Effector memory CD8-positive, alpha-beta T cell (primary cell): ENCODE measurements around the gene ADIPOR2.
"Not testable (repeated sequence)": the region's sequence is repeated elsewhere in the genome, so short reads cannot be mapped to it uniquely, and the experiment has no call there.

Experiments used
- ATAC-seq: fragments of 150-1000 bp; cut with Tn5 transposase; replicated peaks from 2 replicates; pipeline ENCODE4 v1.10.0; 2021; ENCODE audit warnings: mild to moderate bottlenecking, moderate library complexity
- DNase-seq, 3 experiments: peaks; one replicate each; pipeline ENCODE4 v3.0.0; 2021
- H3K27ac Mint-ChIP-seq, 2 donors: one replicate each; pipeline ENCODE4 v1.8.0; 2022; ENCODE audit warnings: mild to moderate bottlenecking in 2 of 2, mixed read lengths in 2 of 2, moderate library complexity in 2 of 2
- H3K27me3 Mint-ChIP-seq, 2 donors: one replicate each; pipeline ENCODE4 v1.8.0; 2022; ENCODE audit warnings: mixed read lengths in 2 of 2
- H3K36me3 Mint-ChIP-seq: one replicate; pipeline ENCODE4 v1.8.0; 2022; ENCODE audit warnings: mild to moderate bottlenecking, moderate library complexity, mixed read lengths; ENCODE audit not compliant: insufficient read depth
- H3K4me1 Mint-ChIP-seq, 2 donors: one replicate each; pipeline ENCODE4 v1.8.0; 2022; ENCODE audit warnings: low read depth in 2 of 2, mixed read lengths in 2 of 2
- H3K4me3 Mint-ChIP-seq, 2 donors: one replicate each; pipeline ENCODE4 v1.8.0; 2022; ENCODE audit warnings: mild to moderate bottlenecking in 2 of 2, mixed read lengths in 2 of 2, moderate library complexity in 2 of 2
- H3K9me3 Mint-ChIP-seq, 2 donors: one replicate each; pipeline ENCODE4 v1.8.0; 2022; ENCODE audit warnings: mixed read lengths in 2 of 2

Gene ADIPOR2

DNA sequence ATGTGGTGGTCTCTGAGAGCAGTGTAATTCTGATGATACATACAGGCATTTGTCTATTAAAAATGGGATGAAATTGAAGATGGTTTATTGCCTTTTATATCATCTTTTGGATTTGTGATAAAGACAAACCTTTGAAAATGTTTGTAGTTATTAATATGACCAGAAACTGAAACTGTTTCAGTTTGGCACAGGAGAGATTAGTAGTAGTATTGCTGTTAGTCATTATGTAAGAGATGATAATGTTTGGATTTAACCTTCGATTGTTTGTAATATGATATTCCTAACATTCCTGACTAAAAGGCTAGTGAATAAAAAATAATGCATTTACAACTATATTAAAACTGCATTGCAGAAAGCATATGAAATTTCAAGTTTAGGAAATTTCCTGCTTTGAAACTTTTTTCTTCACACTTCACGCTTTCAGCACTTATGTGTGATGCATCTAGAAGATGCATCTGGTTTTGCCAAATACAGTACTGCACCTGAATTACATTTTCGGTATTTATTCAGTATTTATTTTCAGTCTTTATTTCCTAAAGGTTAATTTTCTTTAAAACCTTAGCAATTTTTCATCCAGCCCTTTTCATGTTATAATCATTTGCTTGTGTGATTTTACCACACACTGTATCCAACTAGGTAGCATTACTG, 25.5 kb downstream of the ADIPOR2 start:
- H3K36me3 Mint-ChIP-seq, result peaks cover 3% of the 10 kb centered on the region
- H3K4me1 Mint-ChIP-seq, result peaks cover 31 to 60% of the 10 kb centered on the region in 2 donors
- no peaks in the 10 kb centered on the region for H3K27me3 Mint-ChIP-seq
- H3K4me3 Mint-ChIP-seq, result peak overlapping the region; percentile 39 to 84
- H3K27ac Mint-ChIP-seq, result peak overlapping the region in 1 of 2 donors; percentile 90
- H3K9me3 Mint-ChIP-seq, result peaks cover 0 to 2% of the 10 kb centered on the region in 2 donors
- DNase-seq (no peak), ATAC-seq (peak; percentile 43)

DNA sequence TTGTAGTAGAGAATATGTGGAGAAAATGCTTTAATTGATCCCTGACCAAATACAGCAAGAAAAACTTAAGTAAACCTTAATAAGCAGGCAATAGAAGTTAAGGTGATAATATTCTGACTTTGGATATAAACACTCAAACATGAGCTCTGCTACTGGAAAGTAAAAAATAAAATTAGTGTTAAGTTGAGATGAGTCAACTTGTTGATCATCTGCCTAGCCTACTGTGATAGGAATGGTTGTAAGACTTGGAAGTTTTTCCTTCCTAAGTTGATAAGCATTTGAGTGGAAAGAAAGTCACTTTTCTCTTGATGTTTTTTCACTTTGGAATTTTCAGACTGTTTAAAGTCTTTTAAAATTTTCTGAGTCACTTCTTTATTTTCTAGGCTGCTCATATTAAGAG, 26.0 kb downstream of the ADIPOR2 start:
- peak overlapping the region in 1 of 2 donors; percentile 56 for H3K27ac Mint-ChIP-seq
- ATAC-seq, result no peak
- peaks cover 3% of the 10 kb centered on the region for H3K36me3 Mint-ChIP-seq
- DNase-seq, result no peak
- no peaks in the 10 kb centered on the region for H3K27me3 Mint-ChIP-seq
- peaks cover 0 to 2% of the 10 kb centered on the region in 2 donors for H3K9me3 Mint-ChIP-seq
- H3K4me3 Mint-ChIP-seq, result peak overlapping the region in 1 of 2 donors; percentile 84
- H3K4me1 Mint-ChIP-seq, result peaks cover 31 to 60% of the 10 kb centered on the region in 2 donors

DNA sequence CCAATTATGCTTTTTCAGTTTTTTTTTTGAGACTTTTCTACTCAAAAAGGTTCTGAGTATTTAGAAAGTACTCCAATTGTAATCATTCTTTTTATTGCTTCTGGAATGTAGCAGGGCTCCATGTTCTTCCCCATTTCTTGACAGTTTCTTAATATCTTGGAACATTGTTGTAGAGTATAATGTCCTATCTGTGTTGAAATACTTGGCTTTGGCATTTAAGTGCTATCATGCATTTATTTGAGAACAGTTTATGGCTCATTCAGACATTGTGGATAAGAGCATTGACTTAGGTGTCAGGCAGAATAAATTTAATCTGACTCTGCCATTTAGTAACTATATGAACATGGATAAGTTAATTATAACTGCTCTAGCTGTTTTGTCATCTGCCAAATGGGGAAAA, 28.3 kb downstream of the ADIPOR2 start:
- peaks cover 30 to 57% of the 10 kb centered on the region in 2 donors for H3K4me1 Mint-ChIP-seq
- peak overlapping the region in 1 of 2 donors; percentile 6 for H3K27ac Mint-ChIP-seq
- no peak overlapping the region for H3K4me3 Mint-ChIP-seq
- H3K9me3 Mint-ChIP-seq, result peaks cover 0 to 2% of the 10 kb centered on the region in 2 donors
- ATAC-seq (no peak), DNase-seq (no peak)
- H3K36me3 Mint-ChIP-seq, result peaks cover 9% of the 10 kb centered on the region
- H3K27me3 Mint-ChIP-seq, result no peaks in the 10 kb centered on the region

DNA sequence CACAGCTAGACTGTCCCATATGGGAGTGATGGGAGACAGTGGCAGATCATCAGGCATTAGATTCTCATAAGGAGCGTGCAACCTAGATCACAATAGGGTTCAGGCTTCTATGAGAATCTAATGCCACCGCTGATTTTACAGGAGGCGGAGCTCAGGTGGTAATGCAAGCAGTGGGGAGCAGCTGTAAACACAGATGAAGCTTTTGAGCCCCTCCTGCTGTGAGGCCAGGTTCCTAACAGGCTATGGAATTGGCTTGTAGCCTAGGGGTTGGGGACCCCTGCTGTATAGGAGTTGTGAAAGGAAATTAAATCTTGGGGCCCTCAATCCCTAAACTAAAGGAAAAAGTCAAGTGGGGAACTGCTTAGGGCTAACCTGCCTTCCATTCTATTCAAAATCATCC, 29.6 kb downstream of the ADIPOR2 start:
- Mint-ChIP-seq H3K27ac (no peak overlapping the region), H3K4me1 (peaks cover 28 to 51% of the 10 kb centered on the region in 2 donors), H3K9me3 (no peaks in the 10 kb centered on the region), H3K4me3 (no peak overlapping the region), H3K36me3 (peaks cover 9% of the 10 kb centered on the region), H3K27me3 (no peaks in the 10 kb centered on the region)
- no peak for ATAC-seq
- DNase-seq, result no peak

DNA sequence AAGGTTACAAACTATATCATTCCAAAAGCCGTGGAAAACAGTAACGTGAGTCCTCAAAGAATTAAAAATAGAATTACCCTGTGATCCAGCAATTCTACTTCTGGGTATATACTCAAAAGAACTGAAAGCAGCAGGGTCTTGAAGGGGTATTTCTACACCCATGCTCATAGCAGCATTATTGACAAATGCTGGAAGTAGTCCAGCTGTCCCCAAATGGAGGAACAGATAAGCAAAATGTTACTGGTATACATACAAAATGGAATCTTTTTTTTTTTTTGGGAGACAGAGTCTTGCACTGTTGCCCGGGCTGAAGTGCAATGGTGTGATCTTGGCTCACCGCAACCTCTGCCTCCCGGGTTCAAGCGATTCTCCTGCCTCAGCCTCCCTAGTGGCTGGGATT, 32.9 kb downstream of the ADIPOR2 start:
- Mint-ChIP-seq H3K27ac (peak overlapping the region in 1 of 2 donors; percentile 61), H3K36me3 (peaks cover 11% of the 10 kb centered on the region), H3K4me1 (peaks cover 28 to 50% of the 10 kb centered on the region in 2 donors), H3K4me3 (no peak overlapping the region), H3K9me3 (no peaks in the 10 kb centered on the region), H3K27me3 (no peaks in the 10 kb centered on the region)
- DNase-seq, result no peak
- ATAC-seq, result no peak

DNA sequence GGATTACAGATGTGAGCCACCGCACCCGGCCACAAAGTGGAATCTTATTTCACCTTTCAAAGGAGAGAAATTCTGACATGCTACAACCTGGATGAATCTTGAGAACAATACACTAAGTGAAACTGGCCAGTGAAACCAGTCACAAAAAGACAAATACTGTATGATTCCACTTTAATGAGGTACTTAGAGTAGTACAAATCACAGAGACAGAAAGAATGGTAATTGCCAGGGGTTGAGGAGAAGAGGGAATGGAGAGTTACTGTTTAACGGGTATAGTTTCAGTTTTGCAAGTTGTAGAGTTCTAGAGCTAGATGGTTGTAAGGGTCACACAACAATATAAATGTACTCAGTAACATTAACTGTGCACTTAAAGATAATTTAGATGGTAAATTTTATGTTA, 33.4 kb downstream of the ADIPOR2 start:
- no peak for DNase-seq
- peaks cover 26 to 51% of the 10 kb centered on the region in 2 donors for H3K4me1 Mint-ChIP-seq
- H3K27me3 Mint-ChIP-seq, result no peaks in the 10 kb centered on the region
- H3K27ac Mint-ChIP-seq, result peak overlapping the region in 1 of 2 donors; percentile 61
- H3K9me3 Mint-ChIP-seq, result no peaks in the 10 kb centered on the region
- peaks cover 11% of the 10 kb centered on the region for H3K36me3 Mint-ChIP-seq
- ATAC-seq, result no peak
- no peak overlapping the region for H3K4me3 Mint-ChIP-seq

DNA sequence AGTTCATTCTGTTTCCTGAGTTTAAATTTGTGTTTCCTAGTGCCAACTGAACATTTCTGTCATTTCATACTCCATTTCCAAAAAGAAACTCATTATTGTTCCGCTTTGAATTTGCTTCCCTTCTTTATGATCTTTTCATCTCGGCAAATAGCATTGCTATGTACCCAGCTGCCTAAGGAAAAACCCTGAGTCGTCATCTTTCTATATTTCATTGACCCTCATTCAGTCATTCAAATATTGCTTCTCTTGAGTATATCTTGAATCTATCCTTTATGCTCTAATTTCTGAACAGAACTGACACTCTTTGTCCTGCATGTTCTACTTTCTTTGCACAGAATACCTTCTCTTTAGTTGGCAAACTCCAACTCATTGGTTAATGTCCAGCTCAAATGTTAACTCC, 35.9 kb downstream of the ADIPOR2 start:
- peaks cover 15% of the 10 kb centered on the region for H3K36me3 Mint-ChIP-seq
- peaks cover 18 to 33% of the 10 kb centered on the region in 2 donors for H3K4me1 Mint-ChIP-seq
- H3K27me3 Mint-ChIP-seq, result no peaks in the 10 kb centered on the region
- ATAC-seq (no peak), DNase-seq (no peak)
- H3K9me3 Mint-ChIP-seq, result no peaks in the 10 kb centered on the region
- H3K4me3 Mint-ChIP-seq, result no peak overlapping the region
- H3K27ac Mint-ChIP-seq, result peak overlapping the region; percentile 38 to 78

DNA sequence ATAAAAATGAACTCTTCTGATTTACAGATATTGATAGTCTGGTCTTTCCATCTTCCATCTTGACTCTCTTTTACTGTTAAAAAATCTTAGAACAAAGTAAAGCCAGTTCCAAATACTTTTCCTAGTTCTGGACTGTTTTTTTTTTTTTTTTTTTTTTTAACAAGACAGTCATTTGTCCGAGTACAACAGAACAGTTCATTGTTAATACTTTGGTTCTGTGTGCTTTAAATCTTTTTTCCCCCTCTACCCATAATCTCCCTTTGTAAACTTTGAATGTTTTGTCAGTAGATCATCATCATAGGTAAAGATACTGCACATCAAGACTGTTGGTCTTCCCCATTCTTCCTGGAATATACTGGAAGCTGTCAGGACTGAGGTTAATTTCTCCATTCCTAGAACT, 38.0 kb downstream of the ADIPOR2 start:
- Mint-ChIP-seq H3K36me3 (peaks cover 11% of the 10 kb centered on the region), H3K27ac (no peak overlapping the region), H3K27me3 (no peaks in the 10 kb centered on the region), H3K4me1 (peaks cover 18 to 41% of the 10 kb centered on the region in 2 donors), H3K9me3 (no peaks in the 10 kb centered on the region), H3K4me3 (no peak overlapping the region)
- DNase-seq (no peak), ATAC-seq (no peak)

DNA sequence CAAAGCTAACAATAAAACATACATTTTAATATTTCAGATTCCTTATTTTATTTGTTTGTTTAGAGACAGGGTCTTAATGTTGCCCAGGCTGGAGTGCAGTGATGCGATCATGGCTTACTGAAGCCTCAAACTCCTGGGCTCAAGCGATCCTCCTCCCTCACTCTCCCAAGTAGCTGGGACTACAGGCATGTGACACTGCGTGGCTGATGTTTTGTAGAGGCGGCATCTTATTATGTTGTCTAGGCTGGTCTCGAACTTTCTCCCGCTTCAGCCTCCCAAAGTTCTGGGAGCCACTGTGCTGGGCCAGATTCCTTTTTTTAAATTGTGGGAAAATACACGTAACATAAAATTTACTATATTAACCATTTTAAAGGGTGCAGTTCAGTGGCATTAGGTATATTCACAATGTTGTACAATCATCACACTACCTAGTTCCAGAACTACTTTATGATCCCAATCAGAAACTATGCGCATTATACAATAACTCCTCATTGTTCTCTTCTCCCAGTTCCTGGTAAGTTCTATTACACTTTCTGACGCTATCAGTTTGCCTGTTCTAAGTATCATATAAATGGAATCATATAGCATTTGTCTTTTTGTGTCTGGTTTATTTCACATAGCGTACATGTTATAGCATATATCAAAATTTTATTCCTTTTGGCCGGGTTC, 40.3 kb downstream of the ADIPOR2 start:
- peaks cover 17 to 36% of the 10 kb centered on the region in 2 donors for H3K4me1 Mint-ChIP-seq
- H3K36me3 Mint-ChIP-seq, result peaks cover 9% of the 10 kb centered on the region
- no peaks in the 10 kb centered on the region for H3K27me3 Mint-ChIP-seq
- ATAC-seq (no peak), DNase-seq (no peak)
- no peak overlapping the region for H3K4me3 Mint-ChIP-seq
- no peaks in the 10 kb centered on the region for H3K9me3 Mint-ChIP-seq
- H3K27ac Mint-ChIP-seq, result peak overlapping the region in 1 of 2 donors; percentile 46

DNA sequence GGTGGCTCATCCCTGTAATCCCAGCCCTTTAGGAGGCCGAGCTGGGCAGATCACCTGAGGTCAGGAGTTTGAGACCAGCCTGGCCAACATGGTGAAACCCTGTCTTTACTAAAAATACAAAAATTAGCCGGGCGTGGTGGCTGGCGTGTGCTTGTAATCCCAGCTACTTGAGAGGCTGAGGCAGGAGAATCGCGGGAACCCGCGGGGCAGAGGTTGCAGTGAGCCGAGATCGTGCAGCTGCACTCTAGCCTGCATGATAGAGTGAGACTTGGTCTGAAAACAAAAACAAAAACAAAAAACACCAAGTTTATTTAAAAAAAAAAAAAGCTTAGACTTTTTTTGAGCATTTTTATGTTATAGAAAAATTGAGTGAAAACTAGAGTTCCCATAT, 40.8 kb downstream of the ADIPOR2 start:
- H3K27ac Mint-ChIP-seq, ATAC-seq, H3K9me3 Mint-ChIP-seq, H3K27me3 Mint-ChIP-seq, H3K36me3 Mint-ChIP-seq, DNase-seq, H3K4me3 Mint-ChIP-seq: not testable (repeated sequence)
- H3K4me1 Mint-ChIP-seq, result peaks cover 18 to 36% of the 10 kb centered on the region in 2 donors

DNA sequence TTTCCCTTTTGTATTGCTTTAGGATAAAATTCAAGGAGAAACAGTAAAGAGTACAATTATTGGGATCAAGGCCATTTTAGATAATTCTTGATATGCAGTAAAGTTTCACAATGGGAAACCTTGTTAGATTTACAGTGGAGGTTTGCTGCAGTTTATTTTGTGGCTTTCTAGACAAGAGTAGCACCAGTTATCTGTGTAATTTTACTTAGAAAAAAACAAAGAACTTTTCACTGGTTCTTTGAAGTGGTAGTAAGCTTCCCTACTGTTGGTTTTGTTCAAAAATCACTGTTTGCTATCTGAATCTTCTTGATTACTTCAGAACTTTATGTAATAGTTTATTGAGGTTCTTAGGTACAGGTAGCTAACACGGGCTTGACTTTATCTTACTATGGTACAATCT, 42.0 kb downstream of the ADIPOR2 start:
- no peaks in the 10 kb centered on the region for H3K27me3 Mint-ChIP-seq
- H3K4me3 Mint-ChIP-seq, result peak overlapping the region in 1 of 2 donors; percentile 1
- H3K4me1 Mint-ChIP-seq, result peaks cover 20 to 43% of the 10 kb centered on the region in 2 donors
- H3K9me3 Mint-ChIP-seq, result no peaks in the 10 kb centered on the region
- peak overlapping the region in 1 of 2 donors; percentile 2 for H3K27ac Mint-ChIP-seq
- peak; percentile 32 for ATAC-seq
- H3K36me3 Mint-ChIP-seq, result peaks cover 4% of the 10 kb centered on the region
- DNase-seq, result no peak

DNA sequence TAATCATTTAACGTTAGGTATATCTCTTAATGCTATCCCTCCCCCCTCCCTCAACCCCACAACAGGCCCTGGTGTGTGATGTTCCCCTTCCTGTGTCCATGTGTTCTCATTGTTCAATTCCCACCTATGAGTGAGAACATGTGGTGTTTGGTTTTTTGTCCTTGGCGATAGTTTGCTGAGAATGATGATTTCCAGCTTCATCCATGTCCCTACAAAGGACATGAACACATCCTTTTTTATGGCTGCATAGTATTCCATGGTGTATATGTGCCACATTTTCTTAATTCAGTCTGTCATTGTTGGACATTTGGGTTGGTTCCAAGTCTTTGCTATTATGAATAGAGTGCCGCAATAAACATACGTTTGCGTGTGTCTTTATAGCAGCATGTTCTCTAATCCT, 42.8 kb downstream of the ADIPOR2 start:
- peaks cover 22 to 47% of the 10 kb centered on the region in 2 donors for H3K4me1 Mint-ChIP-seq
- H3K4me3 Mint-ChIP-seq, result not testable (repeated sequence)

DNA sequence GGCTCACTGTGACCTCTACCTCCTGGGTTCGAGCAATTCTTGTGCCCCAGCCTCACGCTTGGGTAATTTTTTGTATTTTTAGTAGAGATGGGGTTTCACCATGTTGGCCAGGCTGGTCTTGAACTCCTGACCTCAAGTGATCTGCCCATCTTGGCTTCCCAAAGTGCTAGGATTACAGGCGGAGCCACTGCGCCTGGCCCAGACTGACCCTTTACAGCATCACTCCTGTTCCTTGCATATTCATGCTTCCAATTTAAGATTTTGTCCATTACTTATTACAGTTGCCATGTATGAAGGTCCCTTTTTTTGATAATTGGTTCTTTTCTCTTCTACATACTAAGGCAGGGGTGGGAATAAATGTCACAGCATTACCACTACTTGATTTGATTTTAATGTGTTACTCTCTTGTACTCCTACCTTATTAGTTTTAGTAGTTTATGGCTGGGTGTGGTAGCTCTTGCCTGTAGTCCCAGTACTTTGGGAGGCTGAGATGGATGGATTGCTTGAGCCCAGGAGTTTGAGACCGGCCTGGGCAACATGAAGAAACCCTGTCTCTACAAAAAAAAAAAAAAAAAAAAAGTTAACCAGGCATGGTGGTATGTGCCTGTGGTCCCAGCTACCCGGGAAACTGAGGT, 46.9 kb downstream of the ADIPOR2 start:
- Mint-ChIP-seq H3K4me1 (peaks cover 35 to 64% of the 10 kb centered on the region in 2 donors), H3K27me3 (no peaks in the 10 kb centered on the region), H3K27ac (peak overlapping the region; percentile 49 to 96), H3K4me3 (no peak overlapping the region), H3K36me3 (peaks cover 5% of the 10 kb centered on the region), H3K9me3 (no peaks in the 10 kb centered on the region)
- no peak for ATAC-seq
- no peak for DNase-seq

More for the DNA sequence above, 42.8 kb downstream of the ADIPOR2 start:
- H3K36me3 Mint-ChIP-seq, H3K9me3 Mint-ChIP-seq, ATAC-seq, H3K27ac Mint-ChIP-seq, H3K27me3 Mint-ChIP-seq, DNase-seq: not testable (repeated sequence)
